GDM1 (cell line): ENCODE results near the gene MRPL20.
"Not testable (repeated sequence)": the region's sequence is repeated elsewhere in the genome, so short reads cannot be mapped to it uniquely, and the experiment has no call there.

ENCODE experiments used
- DNase-seq: peaks from one replicate; lab custom pipeline; 2025; lab: John Stamatoyannopoulos, UW

Gene MRPL20

GRCh38 chr1:1425753-1426495, 18.8 kb upstream of the MRPL20 start:
- DNase-seq, result no peak

- no peak for DNase-seq
These were observed 18.3 kb upstream of the MRPL20 start for GRCh38 chr1:1425426-1425752.

DNA sequence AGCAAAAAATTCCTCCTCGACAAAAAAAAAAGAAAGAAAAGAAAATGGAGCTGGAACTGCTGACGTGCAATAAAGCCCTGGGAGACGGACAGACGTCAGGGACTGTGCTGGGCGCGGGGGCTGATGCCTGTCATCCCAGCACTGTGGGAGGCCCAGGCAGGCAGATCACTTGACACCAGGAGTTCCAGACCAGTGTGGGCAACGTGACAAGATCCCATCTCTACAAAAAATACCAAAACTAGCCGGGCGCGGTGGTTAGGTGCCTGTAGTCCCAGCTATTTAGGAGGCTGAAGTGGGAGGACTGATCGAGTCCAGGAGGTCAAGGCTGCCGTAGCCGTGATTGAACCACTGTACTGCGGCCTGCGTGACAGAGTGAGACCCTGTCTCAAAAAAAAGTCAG, 17.6 kb upstream of the MRPL20 start:
- DNase-seq, result no peak

- no peak for DNase-seq
These were observed 16.1 kb upstream of the MRPL20 start for GRCh38 chr1:1423245-1423597.

DNA sequence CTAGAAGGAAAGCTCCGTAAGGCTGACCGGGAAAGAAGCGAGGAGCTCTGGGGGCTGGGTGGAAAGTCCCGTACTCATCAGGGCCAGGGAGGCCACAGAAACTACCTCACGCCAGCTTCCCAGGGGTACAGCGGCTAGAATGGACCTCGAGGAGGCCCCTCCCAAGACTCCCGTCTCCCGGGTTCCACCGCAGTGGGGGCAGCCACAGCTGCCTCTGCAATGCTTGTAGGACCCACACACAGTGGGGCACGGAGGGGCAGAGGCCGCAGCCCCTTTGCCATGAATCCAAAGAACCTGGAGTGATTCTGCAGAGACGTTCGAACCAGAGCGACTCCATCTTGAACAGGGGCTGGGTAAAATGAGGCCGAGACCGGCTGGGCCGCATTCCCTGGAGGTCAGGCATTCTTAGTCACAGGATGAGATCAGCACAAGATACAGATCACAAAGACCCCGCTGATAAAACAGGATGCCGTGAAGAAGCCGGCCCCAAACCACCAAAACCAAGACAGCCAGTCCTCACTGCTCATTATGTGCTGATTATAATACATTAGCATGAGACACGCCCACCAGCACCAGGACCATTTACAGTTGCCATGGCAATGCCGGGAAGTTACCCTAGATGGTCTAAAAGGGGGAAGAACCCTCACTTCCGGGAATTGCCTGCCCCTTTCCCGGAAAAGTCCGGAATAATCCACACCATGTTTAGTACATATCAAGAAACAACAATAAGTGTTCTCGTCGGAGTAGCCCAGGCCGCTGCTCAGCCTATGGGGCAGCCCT, 15.6 kb upstream of the MRPL20 start:
- no peak for DNase-seq

GRCh38 chr1:1421907-1422464, 14.9 kb upstream of the MRPL20 start:
- no peak for DNase-seq

DNA sequence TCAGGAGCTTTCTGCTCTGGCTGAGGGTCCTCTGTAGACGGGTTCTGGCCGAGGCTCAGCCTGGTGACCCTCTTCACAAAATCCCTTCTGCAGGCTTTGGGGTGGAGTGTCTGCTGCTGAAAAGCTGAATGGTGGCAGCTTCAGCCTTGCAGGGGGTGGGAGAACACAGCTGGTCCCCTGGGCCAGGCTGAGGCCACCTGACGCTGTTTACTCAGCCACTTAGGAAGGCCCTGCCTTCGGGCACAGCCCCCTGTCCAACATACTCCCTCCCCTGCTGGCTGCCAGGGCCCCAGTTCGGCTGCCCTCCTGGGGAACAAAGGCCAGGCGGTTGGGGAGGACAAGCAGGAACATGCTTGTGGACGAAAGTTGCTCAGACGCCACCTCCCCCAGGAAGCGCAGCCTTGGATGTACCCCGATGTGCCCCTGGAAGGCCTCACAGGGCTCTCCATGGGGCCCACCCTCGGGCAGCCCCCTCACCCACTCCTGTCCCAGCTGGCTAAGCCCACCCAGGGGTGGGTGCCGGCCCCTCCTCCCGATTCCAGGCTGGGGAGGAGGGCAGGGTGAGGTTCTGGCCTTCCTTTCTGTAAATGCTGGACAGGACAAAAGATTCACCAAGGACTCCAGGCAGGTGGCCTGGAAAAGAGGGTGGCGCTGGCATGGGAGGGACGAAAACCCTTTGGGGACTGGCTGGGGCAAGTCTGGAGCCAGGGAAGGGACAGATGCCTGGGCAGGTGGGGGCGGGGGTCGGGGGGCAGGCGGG, 14.2 kb upstream of the MRPL20 start, which contains the start of gene ANKRD65:
ANKRD65 (minus strand) TSS at position 130 of the 760 bp plus-strand sequence. CDS start 271 bp downstream, outside the sequence.
- DNase-seq, result no peak

- DNase-seq, result no peak
These were observed 13.6 kb upstream of the MRPL20 start for GRCh38 chr1:1420654-1421141.

- no peak for DNase-seq
These were observed 12.9 kb upstream of the MRPL20 start for GRCh38 chr1:1419813-1420653.

GRCh38 chr1:1419363-1419812, 12.3 kb upstream of the MRPL20 start:
- DNase-seq, result no peak

- no peak for DNase-seq
These were observed 11.6 kb upstream of the MRPL20 start for GRCh38 chr1:1418464-1419362.

GRCh38 chr1:1417825-1418463, 10.9 kb upstream of the MRPL20 start:
- DNase-seq, result not testable (repeated sequence)

DNA sequence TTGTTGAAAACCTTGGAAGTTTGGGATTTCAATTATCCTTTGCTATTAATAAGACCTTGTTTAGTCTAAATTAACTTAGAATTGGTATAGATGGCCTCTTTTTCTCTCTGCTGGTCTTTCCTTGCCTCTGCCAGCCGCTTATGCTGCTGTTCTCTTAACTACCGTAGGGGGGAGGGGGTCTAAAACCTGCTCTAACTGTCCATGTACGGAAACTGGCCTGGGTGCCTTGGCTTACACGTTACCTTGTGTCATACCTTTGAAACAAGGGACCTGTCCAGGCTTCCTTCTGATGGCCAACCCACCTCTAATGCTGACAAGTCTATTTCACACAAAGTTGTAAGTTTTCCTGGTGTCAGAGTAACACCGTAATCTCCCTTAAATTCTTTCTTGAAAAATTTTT, 10.3 kb upstream of the MRPL20 start:
- DNase-seq, result not testable (repeated sequence)

- no peak for DNase-seq
These were observed 8.7 kb upstream of the MRPL20 start for GRCh38 chr1:1415751-1416150.

- DNase-seq, result not testable (repeated sequence)
These were observed 5.3 kb upstream of the MRPL20 start for GRCh38 chr1:1412311-1412902.

DNA sequence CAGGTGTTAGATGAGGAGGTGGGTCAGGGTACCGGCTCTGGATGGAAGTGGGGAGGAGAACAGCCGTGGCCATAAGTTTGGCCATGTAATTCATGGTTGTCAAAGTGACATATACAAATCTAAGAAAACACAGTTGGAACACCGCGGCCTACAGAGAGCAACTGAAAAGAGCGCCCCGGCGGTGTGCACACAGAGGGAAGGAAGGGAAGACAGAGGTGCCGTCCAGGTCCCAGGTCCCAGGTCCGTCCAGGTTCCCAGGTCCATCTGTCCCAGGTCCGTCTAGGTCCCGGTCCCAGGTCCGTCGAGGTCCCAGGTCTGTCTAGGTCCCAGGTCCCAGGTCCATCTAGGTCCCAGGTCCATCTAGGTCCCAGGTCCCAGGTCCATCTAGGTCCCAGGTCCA, 4.5 kb upstream of the MRPL20 start:
- DNase-seq, result no peak

DNA sequence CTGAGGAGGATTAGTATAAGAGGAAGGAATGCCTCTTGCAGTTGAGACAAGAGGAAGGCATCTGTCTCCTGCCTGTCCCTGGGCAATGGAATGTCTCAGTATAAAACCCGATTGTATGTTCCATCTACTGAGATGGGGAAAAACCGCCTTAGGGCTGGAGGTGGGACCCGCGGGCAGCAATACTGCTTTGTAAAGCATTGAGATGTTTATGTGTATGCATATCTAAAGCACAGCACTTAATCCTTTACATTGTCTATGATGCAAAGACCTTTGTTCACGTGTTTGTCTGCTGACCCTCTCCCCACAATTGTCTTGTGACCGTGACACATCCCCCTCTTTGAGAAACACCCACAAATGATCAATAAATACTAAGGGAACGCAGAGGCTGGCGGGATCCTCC, 3.1 kb upstream of the MRPL20 start:
- DNase-seq, result not testable (repeated sequence)

- DNase-seq, result no peak
These were observed 684 bp upstream of the MRPL20 start for GRCh38 chr1:1407636-1408318.
